Skeletal muscle cell (primary cell): ENCODE data around the gene SUN1.

Source experiments
- DNase-seq: peaks from one replicate; pipeline ENCODE4 v3.0.0-alpha.2; 2010; ENCODE audit warnings: low read depth
- H3K4me3 ChIP-seq: 2 replicates; pipeline ENCODE4 v1.5.1; 2011; ENCODE audit warnings: low read depth, mild to moderate bottlenecking, control low read depth, low read length, moderate library complexity

Gene SUN1

GRCh38 chr7:886626-887487 is 54.6 kb downstream of the SUN1 start:
- DNase-seq, result no peak
- no peak overlapping the region for H3K4me3 ChIP-seq

GRCh38 chr7:887488-887820 is 55.2 kb downstream of the SUN1 start:
- no peak overlapping the region for H3K4me3 ChIP-seq

GRCh38 chr7:888081-889024 is 56.1 kb downstream of the SUN1 start:
- no peak overlapping the region for H3K4me3 ChIP-seq

More at GRCh38 chr7:887488-887820, 55.2 kb downstream of the SUN1 start:
- no peak for DNase-seq

DNA sequence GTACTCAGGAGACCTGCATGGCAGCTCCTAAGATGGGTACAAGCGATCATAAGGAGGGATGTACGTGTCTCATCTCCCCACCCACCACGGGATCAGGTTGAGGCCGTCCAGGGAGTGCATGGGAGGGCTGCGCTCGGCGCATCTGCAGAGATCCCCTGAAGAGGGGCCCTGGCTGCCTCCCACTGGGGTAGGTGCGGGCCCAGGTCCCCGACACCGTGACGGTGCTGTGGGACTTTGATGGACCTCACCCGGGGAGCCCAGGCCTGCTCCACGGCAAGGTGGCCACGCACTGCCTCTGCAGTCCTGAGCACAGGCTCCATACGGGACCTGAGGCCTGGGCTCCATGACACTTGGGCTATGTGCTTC is 56.7 kb downstream of the SUN1 start:
- H3K4me3 ChIP-seq, result no peak overlapping the region
- DNase-seq, result no peak

More at GRCh38 chr7:888081-889024, 56.1 kb downstream of the SUN1 start:
- no peak for DNase-seq

DNA sequence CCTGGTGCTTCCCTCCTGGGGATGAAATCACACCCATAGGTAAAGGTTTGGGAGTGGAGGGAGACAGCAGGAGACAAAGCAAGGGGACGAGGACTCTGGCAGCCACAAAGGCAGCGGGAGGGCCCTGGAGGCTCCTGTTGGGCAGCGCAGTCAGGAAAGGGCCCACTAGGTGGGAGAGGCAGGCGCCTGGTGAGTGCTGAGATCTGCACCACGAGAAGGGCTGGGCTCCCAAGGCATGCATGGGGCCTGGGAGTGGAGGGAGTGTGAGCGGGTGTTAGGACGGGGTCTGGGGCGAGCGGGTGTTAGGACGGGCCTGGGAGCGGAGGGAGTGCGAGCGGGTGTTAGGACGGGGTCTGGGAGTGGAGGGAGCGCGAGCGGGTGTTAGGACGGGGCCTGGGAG is 57.1 kb downstream of the SUN1 start:
- no peak overlapping the region for H3K4me3 ChIP-seq
- DNase-seq, result no peak

- no peak overlapping the region for H3K4me3 ChIP-seq
- no peak for DNase-seq
These were observed 58.6 kb downstream of the SUN1 start for GRCh38 chr7:890868-891267.

DNA sequence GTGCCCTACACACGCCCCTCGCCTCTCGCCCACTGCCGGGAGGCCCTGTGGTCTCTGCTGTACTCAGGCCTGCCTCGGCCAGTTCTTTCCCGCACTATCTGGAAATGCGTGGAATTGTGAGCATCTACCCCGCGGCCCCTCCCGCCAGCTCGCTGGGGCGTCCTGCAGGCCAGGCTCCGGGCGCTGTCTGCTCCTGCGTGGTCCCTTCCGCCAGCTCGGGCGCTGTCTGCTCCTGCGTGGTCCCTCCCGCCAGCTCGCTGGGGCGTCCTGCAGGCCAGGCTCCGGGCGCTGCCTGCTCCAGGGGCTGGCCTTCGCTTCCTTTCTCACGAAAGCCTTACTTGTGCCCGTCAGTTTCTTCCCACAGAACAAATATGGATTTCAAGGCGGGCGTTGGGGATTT is 59.0 kb downstream of the SUN1 start:
- DNase-seq, result no peak
- H3K4me3 ChIP-seq, result no peak overlapping the region

- no peak overlapping the region for H3K4me3 ChIP-seq
- no peak for DNase-seq
These were observed 59.5 kb downstream of the SUN1 start for GRCh38 chr7:891805-892204.

DNA sequence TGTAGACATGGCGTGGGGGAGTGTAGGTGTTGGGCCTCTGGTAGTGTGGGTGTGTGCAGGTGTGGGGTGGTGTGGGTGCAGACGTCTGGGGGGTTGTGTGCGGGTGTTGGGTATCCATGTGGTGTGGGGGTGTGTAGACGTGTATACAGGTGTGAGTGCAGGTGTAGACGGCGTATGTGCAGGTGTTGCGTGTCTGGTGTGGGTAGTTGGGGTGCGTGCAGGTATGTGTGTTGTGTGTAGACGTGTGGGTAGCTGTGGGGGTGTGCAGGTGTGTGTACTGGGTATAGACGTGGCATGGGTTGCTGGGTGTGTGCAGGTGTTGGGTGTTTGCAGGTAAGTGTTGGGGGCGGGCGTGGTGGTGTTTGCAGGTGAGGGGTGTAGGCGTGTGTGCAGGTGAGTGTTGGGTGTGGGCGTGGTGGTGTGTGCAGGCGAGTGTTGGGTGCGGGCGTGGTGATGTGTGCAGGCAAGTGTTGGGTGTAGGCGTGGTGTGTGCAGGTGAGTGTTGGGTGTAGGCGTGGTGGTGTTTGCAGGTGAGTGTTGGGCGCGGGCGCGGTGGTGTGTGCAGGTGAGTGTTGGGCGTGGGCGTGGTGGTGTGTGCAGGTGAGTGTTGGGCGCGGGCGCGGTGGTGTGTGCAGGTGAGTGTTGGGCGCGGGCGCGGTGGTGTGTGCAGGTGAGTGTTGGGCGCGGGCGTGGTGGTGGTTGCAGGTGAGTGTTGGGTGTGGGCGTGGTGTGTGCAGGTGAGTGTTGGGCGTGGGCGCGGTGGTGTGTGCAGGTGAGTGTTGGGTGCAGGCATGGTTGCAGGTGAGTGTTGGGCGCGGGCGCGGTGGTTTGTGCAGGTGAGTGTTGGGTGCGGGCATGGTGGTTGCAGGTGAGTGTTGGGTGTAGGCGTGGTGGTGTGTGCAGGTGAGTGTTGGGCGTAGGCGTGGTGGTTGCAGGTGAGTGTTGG is 60.6 kb downstream of the SUN1 start:
- no peak for DNase-seq
- H3K4me3 ChIP-seq, result no peak overlapping the region

GRCh38 chr7:893686-894085 is 61.4 kb downstream of the SUN1 start:
- no peak for DNase-seq
- H3K4me3 ChIP-seq, result no peak overlapping the region

DNA sequence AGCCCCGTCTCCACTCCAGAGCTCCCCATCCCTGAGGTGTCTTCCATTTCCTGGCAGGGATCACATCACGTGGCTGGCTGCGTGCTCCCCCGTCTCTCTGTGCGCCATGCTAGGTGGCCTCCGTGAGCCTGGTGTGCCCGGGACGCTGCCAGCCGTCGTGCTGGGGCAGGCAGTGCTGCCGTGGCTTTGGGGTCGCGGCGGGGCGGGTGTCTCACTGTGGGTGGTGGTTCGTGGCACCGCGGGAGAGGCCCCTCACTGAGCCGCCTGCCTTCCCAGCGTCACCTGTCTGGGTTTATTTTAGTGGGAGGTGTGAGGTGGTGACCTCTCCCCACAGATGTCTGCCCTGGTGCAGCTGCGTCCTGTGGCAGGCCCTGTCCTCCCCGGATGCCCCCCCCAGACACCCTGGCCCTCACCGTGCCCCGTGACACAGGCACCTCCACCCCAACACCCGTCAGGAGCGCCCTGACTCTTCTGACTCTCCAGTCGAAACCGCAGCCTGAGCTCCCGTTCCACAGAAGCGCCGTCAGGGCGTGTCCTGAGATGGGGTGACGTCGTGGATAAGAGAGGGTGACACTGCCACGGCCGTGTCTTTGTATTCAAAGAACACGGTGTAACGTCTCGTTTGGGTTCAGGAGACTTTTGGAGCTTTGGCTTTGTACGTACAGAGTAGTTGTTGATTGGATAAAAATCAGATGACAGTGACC is 62.0 kb downstream of the SUN1 start:
- no peak for DNase-seq

GRCh38 chr7:894927-895450 is 62.7 kb downstream of the SUN1 start:
- no peak overlapping the region for H3K4me3 ChIP-seq
- no peak for DNase-seq

More for the DNA sequence above, 62.0 kb downstream of the SUN1 start:
- H3K4me3 ChIP-seq, result no peak overlapping the region

DNA sequence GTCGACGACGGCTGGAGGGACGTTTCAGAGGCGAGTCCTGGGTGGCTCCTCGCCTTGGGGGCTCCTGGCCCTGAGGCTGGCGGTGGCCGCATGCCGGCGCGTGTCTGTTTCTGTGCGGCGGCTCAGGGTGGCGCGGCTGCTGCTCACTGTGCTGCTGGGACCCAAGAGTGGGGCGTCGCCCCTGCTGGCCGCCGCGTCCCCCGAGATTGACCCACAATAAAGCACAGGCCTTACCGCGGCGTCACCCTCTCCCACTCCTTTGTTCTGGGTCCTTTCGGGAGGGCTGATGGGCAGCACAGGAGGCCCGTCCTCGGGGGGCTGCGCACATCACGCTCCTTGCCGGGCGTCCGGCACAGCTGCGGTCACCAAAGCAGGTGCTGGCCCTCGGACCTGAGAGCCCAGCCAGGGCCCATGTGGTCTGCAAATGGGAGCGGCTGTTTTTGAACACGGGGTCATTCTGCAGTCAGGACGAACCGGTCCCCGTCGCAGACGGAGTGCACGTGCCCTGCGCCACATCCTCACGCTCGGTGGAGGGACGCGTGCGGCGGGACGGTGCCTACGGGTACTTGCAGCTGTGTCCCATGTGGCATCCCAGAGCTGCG is 63.3 kb downstream of the SUN1 start:
- H3K4me3 ChIP-seq, result no peak overlapping the region
- no peak for DNase-seq

DNA sequence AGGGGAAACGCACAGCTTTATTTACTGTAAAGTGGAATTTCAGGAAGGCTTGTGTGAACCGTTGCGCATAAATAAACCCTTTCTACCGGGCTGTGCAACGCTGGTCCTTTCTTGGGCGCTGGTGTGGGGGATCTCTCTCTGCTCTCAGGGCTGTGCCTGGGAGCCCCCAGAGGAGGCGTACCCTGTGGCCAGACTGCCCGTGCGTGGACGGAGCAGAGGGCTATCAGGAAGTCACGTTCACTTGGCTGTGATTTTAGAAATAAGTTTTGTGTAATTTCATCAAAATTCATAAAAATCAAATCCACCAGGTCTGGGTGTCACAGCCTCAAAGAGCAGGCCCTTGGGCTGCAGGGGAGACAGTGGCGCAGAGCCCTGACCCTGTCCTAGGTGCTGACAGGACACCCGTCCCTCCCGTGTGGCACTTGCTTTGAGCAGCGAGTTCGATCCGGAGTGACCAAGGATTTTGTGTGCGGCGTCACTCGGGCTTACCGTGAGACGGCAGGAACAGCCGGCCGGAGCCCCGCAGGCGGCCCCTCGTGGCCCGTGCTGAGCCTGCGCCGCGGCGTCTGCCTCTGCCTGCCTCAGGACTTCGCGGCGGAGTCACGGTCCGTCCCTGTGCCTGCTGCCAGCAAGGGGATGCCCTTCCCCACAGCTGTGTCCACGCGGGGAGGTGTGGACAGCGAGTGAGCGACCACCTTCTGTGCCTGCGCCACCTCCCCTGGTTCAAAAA is 64.2 kb downstream of the SUN1 start:
- no peak for DNase-seq
- no peak overlapping the region for H3K4me3 ChIP-seq

DNA sequence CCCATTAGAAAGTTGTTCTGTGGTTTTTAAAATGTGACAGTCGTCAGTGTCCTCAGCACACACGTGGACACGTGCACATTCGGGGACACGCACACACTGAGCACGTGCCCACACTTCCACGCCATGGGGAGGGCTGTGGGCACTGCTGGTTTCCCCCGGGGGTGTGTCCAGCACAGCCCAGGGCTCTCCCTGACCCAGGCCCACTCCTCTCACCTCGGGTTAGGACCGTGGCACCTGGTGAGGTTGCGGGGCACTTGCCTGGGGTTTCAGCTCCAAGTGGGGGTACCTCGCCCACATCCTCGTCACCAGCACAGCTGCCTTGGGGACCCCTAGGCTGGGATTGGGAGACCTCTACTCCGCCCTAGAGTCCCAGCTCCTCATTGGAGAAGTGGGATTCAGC is 64.8 kb downstream of the SUN1 start:
- no peak for DNase-seq
- H3K4me3 ChIP-seq, result no peak overlapping the region

GRCh38 chr7:897771-898376 is 65.6 kb downstream of the SUN1 start:
- H3K4me3 ChIP-seq, result no peak overlapping the region
- DNase-seq, result no peak

DNA sequence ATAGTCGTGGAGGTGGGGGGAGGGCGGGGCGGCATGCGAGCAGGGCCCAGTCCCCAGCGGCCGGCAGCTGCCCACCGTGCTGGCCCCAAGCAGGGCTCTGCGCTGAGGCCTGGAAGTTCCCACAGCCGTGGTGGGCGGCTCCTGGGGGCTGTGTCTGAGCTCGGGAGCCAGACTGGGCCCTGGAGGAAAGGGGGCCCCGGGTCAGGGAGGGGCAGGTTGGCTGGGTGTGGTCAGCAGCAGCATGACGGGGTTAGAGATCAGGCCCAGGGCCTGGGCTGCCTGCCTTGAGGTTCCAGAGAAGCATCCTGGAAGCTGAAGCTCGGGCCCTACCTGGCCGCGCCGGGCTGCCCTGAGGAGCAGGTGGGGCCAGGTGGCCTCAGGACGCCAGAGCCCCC is 66.2 kb downstream of the SUN1 start:
- DNase-seq, result no peak
- no peak overlapping the region for H3K4me3 ChIP-seq
